ENCODE measurements around the gene IL17A. TPM values are rescaled to one million over a fixed set of nuclear protein-coding genes. Genes with fewer than 3 reads are reported as not detected.

The IL17A gene
- total RNA-seq, 6 experiments from 2014 or later = not detected

GRCh38 chr6:52174118-52174517 is 12.1 kb upstream of the IL17A start:
- no peak overlapping the region for H3K27ac ChIP-seq
- no peak overlapping the region for H3K4me3 ChIP-seq
- H3K27me3 ChIP-seq = no peaks in the 10 kb centered on the region
- intact Hi-C loops (cut with DNase I) = no loop called here
- TF ChIP-seq POLR2A (IDR thresholded peaks at IDR 0.05) (no peak), CTCF (IDR thresholded peaks at IDR 0.05) (no peak)
- WGBS (ENCODE audit: insufficient coverage, low coverage, low lambda C conversion rate, missing lambda C conversion rate) = 84% methylated on average over 3 of the region's 3 CpGs
- DNase-seq (no peak), ATAC-seq (no peak)
- H3K4me1 ChIP-seq = no peaks in the 10 kb centered on the region
- H3K36me3 ChIP-seq = no peaks in the 10 kb centered on the region
- H3K9me3 ChIP-seq = no peaks in the 10 kb centered on the region

GRCh38 chr6:52176550-52176949 is 9.6 kb upstream of the IL17A start:
- Histone ChIP-seq H3K27ac (no peak overlapping the region), H3K36me3 (no peaks in the 10 kb centered on the region), H3K4me3 (no peak overlapping the region), H3K4me1 (no peaks in the 10 kb centered on the region), H3K27me3 (no peaks in the 10 kb centered on the region), H3K9me3 (no peaks in the 10 kb centered on the region)
- intact Hi-C loops (cut with DNase I) = no loop called here
- DNase-seq (no peak), ATAC-seq (peak in 1 of 4 donors; percentile 38)
- TF ChIP-seq POLR2A (IDR thresholded peaks at IDR 0.05) = no peak
- TF ChIP-seq CTCF (IDR thresholded peaks at IDR 0.05) = no peak
- 31% methylated on average over 1 of the region's 1 CpG for WGBS (ENCODE audit: insufficient coverage, low coverage, low lambda C conversion rate, missing lambda C conversion rate)

- intact Hi-C loops (cut with DNase I) = no loop called here
- TF ChIP-seq POLR2A (IDR thresholded peaks at IDR 0.05) = no peak
- TF ChIP-seq CTCF (IDR thresholded peaks at IDR 0.05) = no peak
- Histone ChIP-seq H3K27me3 (no peaks in the 10 kb centered on the region), H3K36me3 (no peaks in the 10 kb centered on the region), H3K27ac (no peak overlapping the region), H3K4me3 (no peak overlapping the region), H3K9me3 (no peaks in the 10 kb centered on the region), H3K4me1 (no peaks in the 10 kb centered on the region)
- ATAC-seq (no peak), DNase-seq (no peak)
These were observed 8.2 kb upstream of the IL17A start for GRCh38 chr6:52177961-52178360.

GRCh38 chr6:52180787-52181558 is 5.2 kb upstream of the IL17A start:
- intact Hi-C loops (cut with DNase I) = no loop called here
- no peak overlapping the region for H3K27ac ChIP-seq
- H3K4me1 ChIP-seq = no peaks in the 10 kb centered on the region
- H3K27me3 ChIP-seq = no peaks in the 10 kb centered on the region
- no peak for DNase-seq
- H3K9me3 ChIP-seq = no peaks in the 10 kb centered on the region
- H3K4me3 ChIP-seq = no peak overlapping the region
- no peaks in the 10 kb centered on the region for H3K36me3 ChIP-seq
- 49% methylated on average over 5 of the region's 5 CpGs for WGBS (ENCODE audit: insufficient coverage, low coverage, low lambda C conversion rate, missing lambda C conversion rate)
- ATAC-seq = no peak
- TF ChIP-seq POLR2A (IDR thresholded peaks at IDR 0.05) (no peak), CTCF (IDR thresholded peaks at IDR 0.05) (no peak)
